Putamen (tissue), 1 donor: ENCODE results near the gene RAD50.
A peak's percentile ranks its signal among the peaks of the same experiment; 100 is the strongest.
"Not testable (repeated sequence)": the region's sequence is repeated elsewhere in the genome, so short reads cannot be mapped to it uniquely, and the experiment has no call there.

Source experiments
- DNase-seq: peaks from one replicate; pipeline ENCODE4 v3.0.0-alpha.2; 2016; ENCODE audit warnings: low spot score

Gene RAD50

DNA sequence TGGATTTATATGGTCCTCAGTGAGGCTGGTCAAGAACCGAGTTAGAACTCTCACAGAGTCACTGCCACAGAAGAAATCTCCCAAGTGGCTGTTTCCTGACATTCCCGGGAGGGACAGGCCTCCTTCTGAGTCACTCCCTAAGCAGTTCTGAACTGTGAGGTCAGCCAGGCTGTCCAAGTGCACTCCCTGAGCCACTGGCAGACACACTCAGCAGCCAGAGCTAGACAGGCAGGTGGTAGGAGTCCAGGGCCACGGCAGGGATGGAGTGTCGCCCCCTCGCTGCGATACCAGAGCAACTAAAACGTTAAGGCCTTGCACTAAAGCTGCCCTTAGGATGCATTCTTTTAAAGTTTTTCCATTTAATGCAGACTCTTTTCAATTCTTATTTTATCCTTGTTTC is 120.4 kb downstream of the RAD50 start:
- no peak for DNase-seq

GRCh38 chr5:132677682-132678400 is 121.1 kb downstream of the RAD50 start:
- DNase-seq, result no peak

DNA sequence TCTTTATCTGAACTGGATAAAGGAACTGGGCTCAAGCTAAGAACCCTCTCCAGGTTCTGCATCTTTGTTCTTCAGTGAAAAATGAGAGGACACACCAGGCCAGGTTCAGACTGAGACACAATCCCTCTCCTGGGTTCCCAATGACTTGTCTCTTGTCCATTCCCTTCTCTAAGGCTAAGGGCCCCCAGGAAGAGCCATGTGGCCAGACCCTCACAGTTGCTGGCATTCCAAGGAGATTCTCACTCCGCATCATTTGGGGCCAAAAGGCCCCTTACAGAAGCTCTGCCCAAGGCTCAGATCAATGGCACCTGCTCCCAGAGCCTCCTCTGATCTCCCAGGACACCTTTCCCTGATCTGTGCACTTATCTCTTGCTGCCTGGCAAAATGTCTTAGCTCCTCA is 122.0 kb downstream of the RAD50 start:
- no peak for DNase-seq

DNA sequence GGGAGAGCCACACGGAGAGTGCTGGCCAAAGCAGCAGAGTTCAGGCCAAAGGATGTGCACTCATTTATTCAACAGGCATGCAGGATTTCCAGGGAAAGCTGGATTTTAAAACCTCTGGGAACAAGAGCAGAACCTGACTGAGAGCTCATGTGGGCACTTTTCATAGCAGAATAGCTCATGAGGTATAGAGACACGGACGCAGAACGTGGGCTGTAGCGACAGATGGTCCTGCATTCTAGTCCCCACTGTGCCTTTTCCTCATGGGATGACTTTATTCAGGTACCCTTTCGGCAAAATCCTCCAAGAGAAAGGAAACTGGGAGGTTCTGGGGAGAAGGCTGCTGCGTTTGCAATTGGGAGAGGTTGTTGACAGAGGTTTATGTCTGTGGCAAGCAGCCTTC is 122.4 kb downstream of the RAD50 start:
- DNase-seq, result no peak

- DNase-seq, result no peak
These were observed 123.1 kb downstream of the RAD50 start for GRCh38 chr5:132679717-132680380.

DNA sequence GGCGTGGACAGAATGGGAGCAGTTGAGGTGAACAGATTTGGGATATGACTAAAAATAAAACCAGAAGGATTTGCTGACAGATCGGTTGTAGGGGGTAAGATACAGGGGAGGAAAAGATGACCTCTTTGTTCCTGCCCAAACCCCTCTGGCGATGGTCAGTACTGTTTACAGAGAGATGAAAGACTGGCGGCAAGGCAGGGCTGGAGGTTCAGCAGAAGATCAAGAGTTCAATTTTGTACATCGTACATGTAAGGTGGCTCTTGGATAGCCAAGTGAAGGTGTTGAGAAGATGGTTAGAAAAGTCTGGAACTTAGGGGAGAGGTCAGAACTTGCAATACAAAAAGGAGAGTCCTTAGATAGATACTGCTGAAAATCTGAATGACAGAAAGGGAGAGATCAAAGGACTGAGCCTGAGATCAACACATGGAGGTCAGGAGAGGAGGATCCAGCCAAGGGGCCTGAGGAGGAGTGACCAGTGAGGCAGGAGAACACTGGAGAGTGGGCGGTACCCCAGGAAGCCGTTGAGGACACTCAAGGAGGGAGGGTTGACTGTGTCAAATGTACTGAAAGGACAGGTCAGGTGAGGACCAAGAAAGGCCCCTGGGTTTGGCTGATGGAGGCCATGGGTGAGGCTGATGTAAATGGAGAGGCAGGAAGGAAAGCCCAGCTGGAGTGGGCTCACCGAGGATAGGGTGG is 124.2 kb downstream of the RAD50 start:
- no peak for DNase-seq

DNA sequence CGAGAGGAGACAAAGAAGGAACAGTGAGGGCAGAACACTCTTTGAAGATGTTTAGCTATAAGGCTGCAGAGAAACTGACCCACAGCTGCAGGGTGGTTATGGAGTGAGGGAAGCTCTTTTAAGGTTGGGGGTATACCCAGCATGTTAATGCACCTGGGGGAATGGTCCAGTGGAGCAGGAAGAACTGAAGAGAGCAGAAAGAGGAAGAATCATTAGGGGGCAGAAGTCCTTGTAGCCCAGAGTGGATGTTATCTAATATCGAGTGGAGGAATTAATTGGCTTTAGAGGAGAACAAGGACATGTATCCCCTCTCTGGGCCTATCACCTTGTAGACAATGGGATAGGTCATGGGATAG is 124.7 kb downstream of the RAD50 start:
- no peak for DNase-seq

GRCh38 chr5:132681983-132682382 is 125.2 kb downstream of the RAD50 start:
- no peak for DNase-seq

DNA sequence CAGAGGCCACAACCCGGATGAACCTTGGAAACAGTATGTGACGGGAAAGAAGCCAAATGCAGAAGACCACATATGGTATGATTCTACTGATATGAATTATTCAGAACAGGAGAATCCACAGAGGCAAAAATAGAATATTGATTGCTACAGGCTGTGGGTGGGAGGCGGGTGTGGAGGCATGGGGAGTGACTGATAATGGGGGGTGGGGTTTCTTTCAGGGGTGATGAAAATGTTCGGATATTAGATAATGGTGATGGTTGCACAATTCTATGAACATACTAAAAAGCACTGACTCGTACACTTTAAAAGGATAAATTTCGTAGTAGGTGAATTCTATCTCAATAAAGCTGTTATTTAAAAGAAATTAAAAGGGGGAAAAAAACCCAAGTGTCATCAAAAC is 127.7 kb downstream of the RAD50 start:
- DNase-seq, result peak; percentile 64

- DNase-seq, result no peak
These were observed 128.3 kb downstream of the RAD50 start for GRCh38 chr5:132684922-132685720.

GRCh38 chr5:132686193-132686592 is 129.4 kb downstream of the RAD50 start:
- no peak for DNase-seq

GRCh38 chr5:132687995-132688394 is 131.2 kb downstream of the RAD50 start:
- DNase-seq, result peak; percentile 42

DNA sequence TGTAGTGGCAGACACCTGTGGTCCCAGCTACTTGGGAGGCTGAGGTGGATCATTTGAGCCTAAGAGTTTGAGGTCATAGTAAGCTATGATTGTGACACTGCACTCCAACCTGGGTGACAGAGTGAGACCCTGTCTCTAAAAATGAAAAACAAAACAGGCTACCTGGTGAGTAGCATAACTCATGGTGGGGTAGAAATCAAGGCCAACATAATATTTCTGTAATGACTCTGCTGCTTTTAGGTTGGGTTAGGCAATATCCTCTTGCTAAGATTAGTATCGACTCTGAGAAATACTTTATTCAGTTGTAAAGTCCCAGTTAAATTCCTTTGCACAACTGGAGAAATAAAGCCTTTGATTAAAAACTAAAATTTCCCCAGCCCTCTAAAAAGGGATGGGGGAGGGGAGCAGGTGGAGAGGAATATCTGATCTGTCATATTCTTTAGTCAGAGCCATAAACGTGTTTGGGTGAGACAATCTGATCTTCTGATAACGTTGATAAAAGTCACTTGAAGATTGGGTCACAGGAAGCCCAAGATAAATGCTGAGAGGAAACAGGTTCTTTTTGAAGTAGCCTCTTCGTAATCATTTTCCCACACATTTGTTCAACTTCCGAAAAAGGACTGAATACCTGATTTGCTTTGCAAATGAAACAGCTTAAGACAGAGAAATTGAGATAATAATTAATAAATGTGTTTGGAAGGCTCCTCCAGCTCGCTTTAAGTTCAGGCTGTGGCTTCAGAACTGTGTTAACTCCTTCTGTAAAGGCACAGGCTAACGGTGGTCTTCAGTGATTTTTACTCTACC is 132.0 kb downstream of the RAD50 start:
- no peak for DNase-seq

DNA sequence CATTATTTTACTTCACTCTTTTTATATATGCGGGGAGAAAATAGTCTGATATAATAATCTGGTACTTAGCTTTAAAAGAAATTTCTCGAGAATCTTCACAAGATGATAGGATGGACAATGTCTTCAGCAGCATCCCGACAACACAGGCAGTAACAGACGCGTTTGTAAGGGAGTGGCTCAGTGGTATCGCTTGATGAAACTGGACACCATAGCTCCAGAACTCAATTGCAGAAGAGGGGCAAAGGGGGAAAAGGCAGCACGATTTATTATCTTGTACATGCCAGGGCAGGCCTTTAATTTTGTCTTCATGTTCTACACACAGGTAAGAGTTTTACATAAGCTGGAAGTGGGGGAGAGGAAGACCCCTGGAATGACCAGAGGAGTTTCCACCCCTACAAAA is 132.7 kb downstream of the RAD50 start:
- no peak for DNase-seq

GRCh38 chr5:132690156-132690555 is 133.4 kb downstream of the RAD50 start:
- no peak for DNase-seq

DNA sequence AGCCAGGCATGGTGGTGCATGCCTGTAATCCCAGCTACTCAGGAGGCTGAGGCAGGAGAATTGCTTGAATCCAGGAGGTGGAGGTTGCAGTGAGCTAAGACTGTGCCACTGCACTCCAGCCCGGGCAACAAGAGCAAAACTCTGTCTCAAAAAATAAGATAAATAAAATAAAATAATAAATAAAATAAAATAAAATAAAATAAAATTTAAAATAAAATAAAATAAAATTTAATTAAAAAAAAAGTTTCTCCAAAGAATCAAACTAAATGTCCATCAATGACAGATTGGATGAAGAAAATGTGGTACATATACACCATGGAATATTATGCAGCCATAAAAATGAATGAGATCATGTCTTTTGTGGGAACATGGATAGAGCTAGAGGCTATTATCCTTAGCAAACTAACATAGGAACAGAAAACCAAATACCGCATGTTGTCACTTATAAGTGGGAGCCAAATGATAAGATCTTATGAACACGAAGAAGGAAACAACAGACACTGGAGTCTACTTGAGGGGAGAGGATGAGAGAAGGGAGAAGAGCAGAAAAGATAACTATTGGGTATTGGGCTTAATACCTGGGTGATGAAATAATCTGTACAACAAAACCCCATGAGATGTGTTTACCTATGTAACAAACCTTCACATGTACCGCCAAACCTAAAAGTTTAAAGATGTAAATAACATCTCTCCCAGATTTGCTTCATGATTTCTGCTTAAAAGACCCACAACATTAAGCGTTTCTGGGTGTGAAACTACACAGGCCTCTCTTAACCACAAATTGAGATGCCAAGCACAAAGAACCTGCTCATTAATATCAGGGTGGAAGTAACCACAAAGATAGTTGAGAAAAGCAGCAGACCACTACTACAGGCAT is 135.2 kb downstream of the RAD50 start:
- not testable (repeated sequence) for DNase-seq

DNA sequence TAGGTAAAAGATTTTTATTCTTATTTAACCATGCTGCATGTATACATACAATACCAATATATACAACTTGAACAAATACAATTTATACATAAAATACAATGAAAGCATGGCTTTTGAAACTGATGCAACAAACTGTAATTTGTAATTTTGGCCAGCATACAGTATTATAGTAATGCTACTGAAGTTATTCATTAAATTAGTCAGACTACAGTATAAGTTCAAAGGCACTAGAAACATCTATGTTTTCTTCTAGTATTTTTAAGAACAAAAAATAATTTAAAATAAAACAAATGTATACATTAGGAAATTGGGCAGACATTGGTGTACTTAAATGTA is 135.8 kb downstream of the RAD50 start:
- DNase-seq, result no peak
